IMR-90 (cell line): ENCODE measurements around the gene OSCAR. TPM values are rescaled to one million over a fixed set of nuclear protein-coding genes. Genes with fewer than 3 reads are reported as not detected.

ENCODE experiments used
- ATAC-seq: fragments of 200-7000 bp; cut with Tn5 transposase; 2 replicates; pipeline ENCODE4 v1.9.1; 2020; ENCODE audit warnings: low read depth, mild to moderate bottlenecking, moderate library complexity
- BruUV-seq: library from RNA; stranded (reverse); fragments of 400-500 nt; replicated peaks from 2 replicates; lab custom pipeline; 2021; lab: Mats Ljungman, UMichigan
- CTCF ChIA-PET: fragments of 300-600 bp; formaldehyde crosslinking; extraction: SDS; loops from one replicate; lab custom pipeline; 2021; ENCODE audit warnings: antibody characterized with exemption; lab: Yijun Ruan, JAX
- POLR2A ChIA-PET: fragments of 300-600 bp; sonication (Branson Sonifier 250); formaldehyde crosslinking; loops from one replicate; lab custom pipeline; 2022; ENCODE audit warnings: antibody characterized with exemption; ENCODE audit not compliant: unreplicated experiment; lab: Charles Lee
- DNase-seq: peaks from one replicate; pipeline ENCODE4 v3.0.0; 2013
- H2AFZ ChIP-seq: replicated peaks from 2 replicates; pipeline ENCODE3; 2013; ENCODE audit warnings: low read length, mild to moderate bottlenecking; ENCODE audit not compliant: poor library complexity
- H2AK5ac ChIP-seq: 2 replicates; pipeline ENCODE4 v1.6.1; 2013; ENCODE audit warnings: low read depth, low read length, inconsistent platforms
- H2AK9ac ChIP-seq: replicated peaks from 2 replicates; pipeline ENCODE3; 2013; ENCODE audit warnings: mild to moderate bottlenecking, low read depth, low read length, moderate library complexity; ENCODE audit not compliant: poor library complexity
- H2BK120ac ChIP-seq: 2 replicates; pipeline ENCODE4 v1.6.1; 2013; ENCODE audit warnings: low read depth, low read length, inconsistent platforms
- H2BK15ac ChIP-seq: 3 replicates; pipeline ENCODE4 v1.6.1; 2013; ENCODE audit warnings: low read depth, low read length, inconsistent platforms
- H2BK20ac ChIP-seq: 2 replicates; pipeline ENCODE4 v1.6.1; 2013; ENCODE audit warnings: low read depth, mild to moderate bottlenecking, inconsistent platforms, low read length, moderate library complexity
- H2BK5ac ChIP-seq: 2 replicates; pipeline ENCODE4 v1.6.1; 2013; ENCODE audit warnings: mild to moderate bottlenecking, low read depth, low read length, inconsistent platforms; ENCODE audit not compliant: poor library complexity, severe bottlenecking
- H3K14ac ChIP-seq: replicated peaks from 2 replicates; pipeline ENCODE4 v1.6.1; 2013; ENCODE audit warnings: low read depth, low read length, inconsistent platforms
- H3K18ac ChIP-seq: 2 replicates; pipeline ENCODE4 v1.6.1; 2013; ENCODE audit warnings: low read depth, low read length, control low read depth
- H3K23ac ChIP-seq: 2 replicates; pipeline ENCODE4 v1.6.1; 2013; ENCODE audit warnings: low read depth, low read length, inconsistent platforms
- H3K27ac ChIP-seq: 2 replicates; pipeline ENCODE4 v1.5.1; 2013; ENCODE audit warnings: mild to moderate bottlenecking, control low read depth, low read length; ENCODE audit not compliant: insufficient read depth
- H3K27me3 ChIP-seq: 2 replicates; pipeline ENCODE4 v1.6.1; 2013; ENCODE audit warnings: low read length; ENCODE audit not compliant: control insufficient read depth, insufficient read depth
- H3K36me3 ChIP-seq: 2 replicates; pipeline ENCODE4 v1.6.1; 2013; ENCODE audit warnings: low read length, mixed read lengths; ENCODE audit not compliant: control insufficient read depth, insufficient read depth
- H3K4ac ChIP-seq: 2 replicates; pipeline ENCODE4 v1.6.1; 2013; ENCODE audit warnings: low read depth, low read length, inconsistent platforms
- H3K4me1 ChIP-seq: 2 replicates; pipeline ENCODE4 v1.6.1; 2013; ENCODE audit warnings: low read length, mixed read lengths; ENCODE audit not compliant: control insufficient read depth, insufficient read depth
- H3K4me2 ChIP-seq: 2 replicates; pipeline ENCODE4 v1.6.1; 2013; ENCODE audit warnings: low read depth, mild to moderate bottlenecking, control low read depth, low read length, moderate library complexity
- H3K4me3 ChIP-seq: 2 replicates; pipeline ENCODE4 v1.5.1; 2013; ENCODE audit warnings: low read depth, mild to moderate bottlenecking, control low read depth, low read length, moderate library complexity; ENCODE audit not compliant: insufficient read depth
- H3K56ac ChIP-seq: 2 replicates; pipeline ENCODE4 v1.6.1; 2013; ENCODE audit warnings: low read length, inconsistent platforms; ENCODE audit not compliant: insufficient read depth; ENCODE audit errors: extremely low read depth
- H3K79me1 ChIP-seq, 2 experiments: 2 replicates each; pipeline ENCODE4 v1.6.1; 2013; ENCODE audit warnings: low read length in 2 of 2, inconsistent platforms in 1 of 2, low read depth in 1 of 2
- H3K9ac ChIP-seq: 2 replicates; pipeline ENCODE4 v1.6.1; 2013; ENCODE audit warnings: low read depth, low read length, control low read depth
- H3K9me1 ChIP-seq: 2 replicates; pipeline ENCODE4 v1.6.1; 2013; ENCODE audit warnings: low read length, inconsistent platforms; ENCODE audit not compliant: insufficient read depth
- H3K9me3 ChIP-seq: 2 replicates; pipeline ENCODE4 v1.6.1; 2013; ENCODE audit warnings: low read length; ENCODE audit not compliant: control insufficient read depth, insufficient read depth
- H4K20me1 ChIP-seq: 2 replicates; pipeline ENCODE4 v1.6.1; 2013; ENCODE audit warnings: low read length, inconsistent platforms; ENCODE audit not compliant: insufficient read depth
- H4K5ac ChIP-seq: 2 replicates; pipeline ENCODE4 v1.6.1; 2013; ENCODE audit warnings: mild to moderate bottlenecking, low read depth, low read length, control low read depth
- H4K8ac ChIP-seq, 2 experiments: 2 replicates each; pipeline ENCODE4 v1.6.1; 2013; ENCODE audit warnings: low read depth in 2 of 2, low read length in 2 of 2, control low read depth in 1 of 2, inconsistent platforms in 1 of 2
- H4K91ac ChIP-seq: 2 replicates; pipeline ENCODE4 v1.6.1; 2013; ENCODE audit warnings: low read depth, low read length, inconsistent platforms; ENCODE audit not compliant: insufficient read depth
- BHLHE40 ChIP-seq: fragments of 150-350 bp; IDR thresholded peaks from 2 replicates; pipeline ENCODE4 v1.6.1; 2016; ENCODE audit warnings: mild to moderate bottlenecking, low read depth, low read length
- CHD1 ChIP-seq: IDR thresholded peaks from 2 replicates; pipeline ENCODE4 v1.6.1; 2012; ENCODE audit warnings: low read depth, low read length, improper control_type of control experiment
- FOS ChIP-seq: fragments of 150-350 bp; IDR thresholded peaks from 2 replicates; pipeline ENCODE4 v1.6.1; 2016; ENCODE audit warnings: low read depth, low read length
- MXI1 ChIP-seq: IDR thresholded peaks from 2 replicates; pipeline ENCODE4 v1.6.1; 2012; ENCODE audit warnings: low read depth, mild to moderate bottlenecking, low read length, moderate library complexity, borderline replicate concordance
- POLR2A ChIP-seq: IDR thresholded peaks from 2 replicates; pipeline ENCODE4 v1.6.1; 2012; ENCODE audit warnings: mild to moderate bottlenecking, low read depth, low read length
- RCOR1 ChIP-seq: IDR thresholded peaks from 2 replicates; pipeline ENCODE4 v1.6.1; 2012; ENCODE audit warnings: mild to moderate bottlenecking, low read length, improper control_type of control experiment; ENCODE audit not compliant: insufficient replicate concordance
- RFX5 ChIP-seq: IDR thresholded peaks from 2 replicates; pipeline ENCODE4 v1.8.0; 2012; ENCODE audit warnings: low read depth, mild to moderate bottlenecking, low read length, moderate library complexity
- SMC3 ChIP-seq: fragments of 150-350 bp; IDR thresholded peaks from 2 replicates; pipeline ENCODE4 v1.6.1; 2016; ENCODE audit warnings: low read depth, mild to moderate bottlenecking, antibody characterized with exemption, low read length, moderate library complexity
- USF2 ChIP-seq: fragments of 150-350 bp; IDR thresholded peaks from 2 replicates; pipeline ENCODE4 v1.6.1; 2017; ENCODE audit warnings: mild to moderate bottlenecking, antibody characterized with exemption, low read length, low read depth
- WGBS, 2 experiments: methylation state at CpG; one replicate each; pipeline versions ENCODE4 v1.1.5 to v1.1.7; 2013; ENCODE audit warnings: missing lambda C conversion rate in 2 of 2; ENCODE audit not compliant: insufficient read length in 1 of 2; ENCODE audit errors: extremely low coverage in 2 of 2; 5-methylcytosine and 5-hydroxymethylcytosine counted together
- dilution Hi-C: fragments of 300-500 bp; cut with HindIII; formaldehyde crosslinking; loops from one replicate; pipeline ENCODE4 v1.14.3; 2018; ENCODE audit warnings: low sequenced_read_pairs; ENCODE audit not compliant: unreplicated experiment
- in situ Hi-C: fragments of 300-500 bp; cut with MboI; formaldehyde crosslinking; loops from 3 replicates; pipeline ENCODE4 v1.14.3; 2019; ENCODE audit warnings: low sequenced_read_pairs, inconsistent platforms, mixed read lengths
- intact Hi-C: fragments of 100-400 bp; cut with micrococcal nuclease; formaldehyde crosslinking; loops from 2 replicates; pipeline ENCODE4 v1.10.0; 2022
- polyA plus RNA-seq, 3 experiments: library from polyadenylated mRNA; depleted of rRNA; stranded (reverse); fragments of >200 nt; gene quantifications; 2 replicates each; pipeline ENCODE4 v1.2.3, GENCODE V29; 2012; ENCODE audit warnings: low replicate concordance in 1 of 3
- total RNA-seq: library from RNA; depleted of rRNA; stranded (reverse); fragments of >200 nt; gene quantifications from 2 replicates; pipeline ENCODE4 v1.2.3, GENCODE V29; 2012
- TF ChIP-seq, protein P1 (sequence below): conservative IDR thresholded peaks from 2 replicates; pipeline ENCODE4 v1.5.1; 2012; ENCODE audit warnings: mild to moderate bottlenecking, low read depth, low read length, improper control_type of control experiment

The OSCAR gene
- total and polyA plus RNA-seq, 2 of the 4 experiments (the other 2 are of a cell fraction): 0.15 TPM; not detected in 1

DNA sequence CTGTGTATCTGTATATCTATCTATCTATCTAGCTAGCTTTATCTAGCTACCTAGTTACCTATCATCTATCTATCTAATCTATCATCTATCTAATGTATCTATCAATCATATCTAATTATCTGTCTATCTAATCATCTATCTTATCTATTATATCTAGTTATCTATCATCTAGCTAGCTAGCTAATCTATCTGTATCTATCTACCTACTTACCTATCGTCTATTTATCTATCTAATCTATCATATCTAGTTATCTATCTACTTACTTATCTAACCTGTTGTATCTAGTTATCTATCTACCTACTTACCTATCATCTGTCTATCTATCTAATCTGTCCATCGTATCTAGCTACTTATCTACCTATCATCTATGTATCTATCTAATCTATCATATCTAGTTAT lies 54.8 kb downstream of the OSCAR start:
- DNase-seq: no peak
- TF ChIP-seq RFX5 (no peak), RCOR1 (no peak), SMC3 (no peak), CHD1 (no peak), BHLHE40 (no peak), FOS (no peak), USF2 (no peak), MXI1 (no peak), POLR2A (no peak)
- TF ChIP-seq, protein P1, sequence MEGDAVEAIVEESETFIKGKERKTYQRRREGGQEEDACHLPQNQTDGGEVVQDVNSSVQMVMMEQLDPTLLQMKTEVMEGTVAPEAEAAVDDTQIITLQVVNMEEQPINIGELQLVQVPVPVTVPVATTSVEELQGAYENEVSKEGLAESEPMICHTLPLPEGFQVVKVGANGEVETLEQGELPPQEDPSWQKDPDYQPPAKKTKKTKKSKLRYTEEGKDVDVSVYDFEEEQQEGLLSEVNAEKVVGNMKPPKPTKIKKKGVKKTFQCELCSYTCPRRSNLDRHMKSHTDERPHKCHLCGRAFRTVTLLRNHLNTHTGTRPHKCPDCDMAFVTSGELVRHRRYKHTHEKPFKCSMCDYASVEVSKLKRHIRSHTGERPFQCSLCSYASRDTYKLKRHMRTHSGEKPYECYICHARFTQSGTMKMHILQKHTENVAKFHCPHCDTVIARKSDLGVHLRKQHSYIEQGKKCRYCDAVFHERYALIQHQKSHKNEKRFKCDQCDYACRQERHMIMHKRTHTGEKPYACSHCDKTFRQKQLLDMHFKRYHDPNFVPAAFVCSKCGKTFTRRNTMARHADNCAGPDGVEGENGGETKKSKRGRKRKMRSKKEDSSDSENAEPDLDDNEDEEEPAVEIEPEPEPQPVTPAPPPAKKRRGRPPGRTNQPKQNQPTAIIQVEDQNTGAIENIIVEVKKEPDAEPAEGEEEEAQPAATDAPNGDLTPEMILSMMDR: no peak
- no peak overlapping the region for H2AK5ac ChIP-seq
- H3K27me3 ChIP-seq: no peaks in the 10 kb centered on the region
- H3K4me3 ChIP-seq: no peak overlapping the region
- no peak overlapping the region for H4K8ac ChIP-seq
- ChIA-PET CTCF (no interaction called here), POLR2A (no interaction called here)
- H3K14ac ChIP-seq: no peak overlapping the region
- no peak overlapping the region for H4K91ac ChIP-seq
- ATAC-seq: no peak
- H3K23ac ChIP-seq: no peak overlapping the region
- H3K4ac ChIP-seq: no peak overlapping the region
- H3K4me2 ChIP-seq: no peak overlapping the region
- no peaks in the 10 kb centered on the region; the same call in 1 of the 2 replicates for H3K9me3 ChIP-seq
- H3K9me1 ChIP-seq: no peaks in the 10 kb centered on the region
- H3K4me1 ChIP-seq: no peaks in the 10 kb centered on the region
- no TSS peak for BruUV-seq
- no peaks in the 10 kb centered on the region for H3K79me1 ChIP-seq
- H4K20me1 ChIP-seq: no peaks in the 10 kb centered on the region
- no peak overlapping the region for H2BK15ac ChIP-seq
- no peak overlapping the region for H4K5ac ChIP-seq
- WGBS, 2 experiments: no CpG with 5 or more reads among the region's 2 CpGs
- dilution Hi-C loops (no loop called here), intact Hi-C loops (no loop called here), in situ Hi-C loops (no loop called here)
- H3K27ac ChIP-seq: no peak overlapping the region
- no peak overlapping the region for H2AK9ac ChIP-seq
- H3K56ac ChIP-seq: no peak overlapping the region
- no peak overlapping the region for H2BK20ac ChIP-seq
- H3K9ac ChIP-seq: no peak overlapping the region
- no peak overlapping the region for H2BK120ac ChIP-seq
- no peak overlapping the region for H2BK5ac ChIP-seq
- H3K36me3 ChIP-seq: no peaks in the 10 kb centered on the region
- H3K18ac ChIP-seq: no peak overlapping the region
- no peak overlapping the region for H2AFZ ChIP-seq
